Measurements from ENCODE around the gene SLC22A4.

SLC22A4 gene

GRCh38 chr5:132376694-132377641, 82.8 kb downstream of the SLC22A4 start:
- DNase-seq, result no peak

GRCh38 chr5:132377738-132378137, 83.5 kb downstream of the SLC22A4 start:
- no peak for DNase-seq

- no peak for DNase-seq
Measured at GRCh38 chr5:132378580-132378979, 84.4 kb downstream of the SLC22A4 start.

- DNase-seq, result no peak
Measured at GRCh38 chr5:132380047-132380446, 85.9 kb downstream of the SLC22A4 start.

GRCh38 chr5:132380741-132381140, 86.5 kb downstream of the SLC22A4 start:
- no peak for DNase-seq

- DNase-seq, result no peak
Measured at GRCh38 chr5:132381614-132382013, 87.4 kb downstream of the SLC22A4 start.

GRCh38 chr5:132383261-132383660, 89.1 kb downstream of the SLC22A4 start:
- DNase-seq, result no peak

- no peak for DNase-seq
Measured at GRCh38 chr5:132383984-132384383, 89.8 kb downstream of the SLC22A4 start.

GRCh38 chr5:132384506-132385050, 90.4 kb downstream of the SLC22A4 start:
- no peak for DNase-seq

- peak; percentile 64 for DNase-seq
Measured at GRCh38 chr5:132385326-132386105, 91.3 kb downstream of the SLC22A4 start.

- peak; percentile 74 for DNase-seq
Measured at GRCh38 chr5:132386644-132387286, 92.6 kb downstream of the SLC22A4 start.

GRCh38 chr5:132387640-132388117, 93.5 kb downstream of the SLC22A4 start:
- DNase-seq, result no peak

GRCh38 chr5:132388244-132389050, 94.3 kb downstream of the SLC22A4 start:
- no peak for DNase-seq

- no peak for DNase-seq
Measured at GRCh38 chr5:132389051-132389331, 94.8 kb downstream of the SLC22A4 start.

GRCh38 chr5:132389585-132390286, 95.5 kb downstream of the SLC22A4 start:
- DNase-seq, result no peak

- DNase-seq, result no peak
Measured at GRCh38 chr5:132391247-132391646, 97.1 kb downstream of the SLC22A4 start.

- no peak for DNase-seq
Measured at GRCh38 chr5:132391870-132392269, 97.7 kb downstream of the SLC22A4 start.

- no peak for DNase-seq
Measured at GRCh38 chr5:132392411-132392810, 98.2 kb downstream of the SLC22A4 start.

- DNase-seq, result no peak
Measured at GRCh38 chr5:132392978-132393825, 99.0 kb downstream of the SLC22A4 start.
